IPS DF 4.7 (cell line): ENCODE measurements around the gene UBA52.

Experiments used
- DNase-seq: peaks from one replicate; pipeline ENCODE4 v3.0.0-alpha.2; 2013; ENCODE audit warnings: low spot score; ENCODE audit errors: extremely low read depth

Gene UBA52

DNA sequence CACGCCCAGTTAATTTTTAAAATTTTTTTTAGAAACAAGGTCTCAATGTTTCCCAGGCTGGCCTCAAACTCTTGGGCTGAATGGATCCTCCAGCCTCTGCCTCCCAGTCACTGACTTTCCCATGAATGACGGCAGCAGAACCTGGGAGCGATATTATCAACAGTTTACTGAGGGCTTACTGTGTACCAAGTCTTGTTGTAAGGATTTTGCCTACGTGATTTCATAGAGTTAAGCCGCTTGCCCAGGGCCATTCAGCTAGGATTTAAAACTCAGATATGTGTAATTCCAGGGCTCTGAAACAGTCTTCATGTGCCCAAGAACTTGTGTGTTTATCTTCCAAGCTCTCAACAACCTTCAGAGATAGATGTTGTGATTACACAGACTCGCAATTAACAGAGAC lies 20.0 kb upstream of the UBA52 start:
- no peak for DNase-seq

DNA sequence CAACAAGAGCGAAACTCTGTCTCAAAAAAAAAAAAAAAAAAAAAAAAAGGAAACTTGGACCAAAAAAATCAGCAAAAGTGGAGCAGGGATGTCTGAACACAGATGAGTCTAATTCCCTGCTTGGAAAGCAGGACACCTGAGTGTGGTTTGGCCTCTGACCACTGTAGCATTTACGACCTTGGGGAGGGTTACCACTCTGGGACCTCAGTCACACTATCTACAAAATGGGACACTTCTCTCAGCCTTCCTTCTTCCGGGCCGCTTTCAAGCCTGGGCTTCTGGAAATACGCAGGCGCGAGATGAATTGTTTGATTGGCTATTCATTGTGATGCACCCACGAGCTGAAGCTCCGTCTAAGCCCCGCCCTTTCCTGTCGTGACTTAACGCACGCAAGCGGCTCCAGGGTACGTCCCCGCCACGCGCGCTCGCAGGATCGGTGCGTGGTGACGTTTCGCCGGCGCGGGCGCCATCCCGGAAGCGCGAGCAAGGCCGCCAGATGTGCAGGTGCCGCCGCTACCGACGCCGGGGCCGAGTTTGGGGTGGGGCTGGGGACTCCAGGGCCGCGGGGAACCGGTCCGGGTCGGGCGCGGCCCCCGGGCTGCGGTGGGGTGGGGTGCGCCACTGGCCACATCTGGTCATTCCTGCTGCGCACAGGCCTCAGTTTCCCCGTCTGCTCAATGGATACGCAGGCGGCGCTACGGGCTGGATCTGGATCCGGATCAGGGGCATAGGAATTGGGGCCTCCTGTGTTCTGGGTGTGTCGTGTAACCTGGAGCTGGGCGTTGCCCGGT lies 14.1 kb upstream of the UBA52 start, which contains the start of gene KXD1:
Gene KXD1 (plus strand): TSS at position 460 of the 791 bp plus-strand sequence. CDS start 4,187 bp downstream, outside the sequence.
- peak; percentile 89 for DNase-seq

DNA sequence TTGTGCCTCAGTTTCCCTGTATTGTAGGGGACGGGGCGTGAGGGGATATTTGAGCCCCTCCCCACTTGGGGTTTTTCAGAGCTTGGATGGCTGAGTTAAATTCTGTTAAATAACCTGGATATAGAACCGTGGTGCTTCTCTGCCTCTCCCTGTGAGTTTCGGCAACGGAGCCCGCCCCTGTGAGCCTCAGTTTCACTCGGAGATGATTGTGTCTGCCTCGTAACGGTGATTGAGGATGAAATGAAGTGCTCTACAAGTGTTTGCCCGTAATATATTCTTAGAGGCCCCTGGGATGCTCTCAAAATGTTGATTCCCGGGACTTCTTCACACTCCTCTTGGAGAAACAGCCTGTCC lies 13.5 kb upstream of the UBA52 start:
- DNase-seq = no peak

DNA sequence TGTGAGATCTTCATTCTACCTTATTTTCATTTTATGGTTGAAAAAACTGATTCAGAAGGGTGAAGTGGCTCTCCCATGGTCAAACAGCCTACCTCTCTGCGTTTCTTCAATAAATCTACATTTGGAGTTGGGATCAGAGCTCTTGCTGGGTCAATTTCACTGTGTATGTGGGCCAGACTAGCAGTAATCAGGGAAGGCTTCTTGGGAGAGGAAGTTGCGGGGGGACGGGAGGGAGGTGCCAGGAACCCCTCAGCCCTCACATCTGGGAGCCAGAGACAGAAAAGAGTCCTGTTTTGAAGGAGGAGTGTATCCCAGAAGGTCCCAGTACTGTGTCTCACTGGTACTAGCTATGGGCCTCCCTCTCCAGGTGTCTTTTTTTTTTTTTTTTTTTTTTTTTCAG lies 13.1 kb upstream of the UBA52 start:
- no peak for DNase-seq

DNA sequence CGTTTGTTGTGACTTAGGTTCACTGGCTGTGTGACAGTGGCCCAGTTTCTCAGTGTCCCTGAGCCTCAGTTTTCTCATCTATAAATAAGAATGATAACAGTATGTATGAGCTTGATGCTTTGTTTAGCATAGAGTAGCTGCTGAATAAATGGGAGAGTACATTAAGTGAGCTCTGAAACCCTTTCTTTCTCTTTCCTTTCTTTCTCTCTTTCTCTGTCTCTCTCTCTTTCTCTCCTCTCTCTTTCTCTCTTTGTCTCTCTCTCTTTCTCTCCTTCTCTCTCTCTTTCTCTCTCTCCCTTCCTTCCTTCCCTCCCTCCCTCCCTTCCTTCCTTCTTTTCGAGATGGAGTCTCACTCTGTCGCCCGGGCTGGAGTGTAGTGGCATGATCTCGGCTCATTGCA lies 12.0 kb upstream of the UBA52 start:
- no peak for DNase-seq

DNA sequence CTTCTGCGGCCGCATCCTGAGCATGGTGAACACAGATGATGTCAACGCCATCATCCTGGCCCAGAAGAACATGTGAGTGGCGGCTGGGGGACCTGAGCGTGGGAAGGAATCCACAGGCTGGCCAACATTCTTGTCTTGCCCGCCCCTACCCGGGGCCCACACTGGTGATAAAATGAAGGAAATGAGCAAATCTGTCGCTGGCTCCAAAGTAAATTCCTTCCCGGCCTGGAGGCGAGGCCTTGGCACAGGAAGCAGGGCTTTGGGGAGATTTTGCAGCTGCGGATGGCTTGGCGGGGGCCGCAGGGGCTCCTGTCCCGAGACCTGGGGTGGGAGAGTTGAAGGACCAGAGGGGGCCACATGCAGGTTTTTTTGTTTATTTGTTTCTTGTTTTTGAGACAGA lies 9.6 kb upstream of the UBA52 start:
- DNase-seq = no peak

DNA sequence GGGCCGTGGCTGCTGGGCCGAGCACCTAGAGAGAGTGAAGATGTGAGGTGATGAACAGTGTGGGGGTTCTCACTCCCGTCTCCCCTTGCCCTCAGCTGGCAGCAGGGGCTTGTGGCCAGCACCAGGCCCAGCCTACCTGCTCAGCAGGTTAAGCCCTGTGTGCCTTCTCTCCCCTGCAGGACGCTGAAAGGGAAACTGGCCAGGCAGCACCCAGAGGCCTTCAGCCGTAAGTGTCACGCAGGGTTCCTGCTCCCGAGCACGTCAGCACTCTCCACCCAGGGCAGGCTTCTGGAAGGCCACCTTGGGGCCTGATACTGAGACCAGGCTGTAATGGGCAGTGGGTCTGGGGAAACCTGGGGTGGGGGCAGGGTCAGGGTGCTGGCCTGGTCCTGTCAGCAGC lies 4.7 kb upstream of the UBA52 start:
- DNase-seq = no peak

DNA sequence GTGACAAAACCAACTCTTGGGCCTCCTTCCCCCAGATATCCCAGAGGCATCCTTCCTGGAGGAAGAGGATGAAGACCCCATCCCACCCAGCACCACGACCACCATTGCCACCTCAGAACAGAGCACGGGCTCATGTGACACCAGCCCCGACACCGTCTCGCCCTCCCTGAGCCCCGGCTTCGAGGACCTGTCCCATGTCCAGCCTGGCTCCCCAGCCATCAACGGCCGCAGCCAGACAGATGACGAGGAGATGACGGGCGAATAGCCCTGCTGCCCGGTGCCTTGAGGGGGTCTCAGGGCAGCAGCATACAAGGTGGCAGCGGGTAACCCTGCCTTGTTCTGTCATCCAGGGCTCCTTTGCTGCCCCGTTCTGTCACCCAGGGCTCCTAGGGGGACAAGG lies 3.3 kb upstream of the UBA52 start:
- no peak for DNase-seq

DNA sequence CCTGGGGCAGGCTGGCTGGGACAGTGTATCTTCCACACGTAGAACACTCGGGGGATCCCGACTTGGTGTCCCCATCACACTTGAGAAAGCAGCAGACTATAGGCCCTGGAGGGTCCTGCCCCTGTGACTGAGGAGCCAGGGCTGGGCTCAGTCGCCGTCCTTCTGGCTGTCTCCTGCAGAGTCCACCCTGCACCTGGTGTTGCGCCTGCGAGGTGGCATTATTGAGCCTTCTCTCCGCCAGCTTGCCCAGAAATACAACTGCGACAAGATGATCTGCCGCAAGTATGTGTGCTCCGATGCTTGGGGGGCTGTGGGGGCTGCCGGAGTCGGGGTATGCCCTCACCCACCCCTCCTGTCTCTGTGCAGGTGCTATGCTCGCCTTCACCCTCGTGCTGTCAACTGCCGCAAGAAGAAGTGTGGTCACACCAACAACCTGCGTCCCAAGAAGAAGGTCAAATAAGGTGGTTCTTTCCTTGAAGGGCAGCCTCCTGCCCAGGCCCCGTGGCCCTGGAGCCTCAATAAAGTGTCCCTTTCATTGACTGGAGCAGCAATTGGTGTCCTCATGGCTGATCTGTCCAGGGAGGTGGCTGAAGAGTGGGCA lies 3.1 kb downstream of the UBA52 start:
- DNase-seq = no peak

DNA sequence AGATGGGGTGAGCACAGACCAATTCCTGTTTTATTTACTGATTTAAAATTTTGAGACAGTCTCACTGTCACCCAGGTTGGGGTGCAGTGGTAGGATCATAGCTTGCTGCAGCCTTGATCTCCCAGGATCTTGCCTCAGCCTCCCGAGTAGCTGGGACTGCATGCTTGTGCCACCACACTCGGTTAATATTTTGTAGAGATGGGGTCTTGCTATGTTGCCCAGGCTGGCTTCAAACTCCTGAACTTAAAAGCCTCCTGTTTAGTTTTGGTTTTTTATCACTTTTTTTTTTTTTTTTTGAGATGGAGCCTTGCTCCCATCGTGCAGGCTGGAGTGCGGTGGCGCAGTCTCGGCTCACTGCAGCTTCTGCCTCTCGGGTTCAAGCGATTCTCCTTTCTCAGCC lies 4.7 kb downstream of the UBA52 start:
- no peak for DNase-seq

DNA sequence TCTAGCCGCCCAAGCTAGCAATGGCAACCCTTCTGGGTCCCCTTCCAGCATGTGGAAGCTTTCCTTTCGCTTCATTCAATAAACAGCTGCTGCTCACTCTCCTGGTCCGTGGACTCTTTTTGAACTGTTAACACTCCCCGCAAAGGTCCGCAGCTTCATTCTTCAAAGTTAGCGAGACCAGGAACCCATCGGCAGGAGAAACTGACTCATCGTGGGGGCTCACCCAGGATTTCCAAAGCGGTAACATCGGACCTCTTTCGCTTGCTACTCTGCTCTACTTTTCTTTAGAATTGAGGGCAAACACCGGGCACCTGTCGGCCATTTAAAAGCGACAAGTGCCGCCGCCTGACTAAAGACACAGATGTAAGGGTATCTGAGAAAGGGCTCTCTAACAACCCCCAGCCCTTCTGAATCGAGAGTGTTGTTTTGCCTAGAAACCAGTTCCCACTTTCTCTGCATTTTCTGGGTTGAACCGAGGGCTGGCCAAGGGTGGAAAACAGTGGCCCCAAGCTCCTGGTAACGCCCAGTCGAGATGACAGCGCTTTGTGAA lies 5.8 kb downstream of the UBA52 start:
- no peak for DNase-seq

DNA sequence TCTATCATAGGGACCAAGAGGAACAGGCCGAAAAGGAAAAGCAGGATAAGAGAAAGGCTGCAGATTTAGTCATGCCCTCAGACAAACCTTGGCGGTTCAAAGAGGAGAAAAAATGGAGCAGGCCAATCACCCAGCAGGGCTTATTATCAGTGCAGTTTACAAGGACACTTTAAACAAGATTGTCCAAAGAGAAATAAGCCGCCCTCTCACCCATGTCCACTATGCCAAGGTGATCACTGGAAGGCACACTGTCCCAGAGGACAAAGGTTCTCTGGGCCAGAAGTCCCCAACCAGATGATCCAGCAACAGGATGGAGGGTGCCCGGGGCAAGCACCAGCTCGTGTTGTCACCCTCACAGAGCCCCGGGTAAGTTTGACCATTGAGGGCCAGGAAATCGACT lies 8.7 kb downstream of the UBA52 start:
- no peak for DNase-seq

DNA sequence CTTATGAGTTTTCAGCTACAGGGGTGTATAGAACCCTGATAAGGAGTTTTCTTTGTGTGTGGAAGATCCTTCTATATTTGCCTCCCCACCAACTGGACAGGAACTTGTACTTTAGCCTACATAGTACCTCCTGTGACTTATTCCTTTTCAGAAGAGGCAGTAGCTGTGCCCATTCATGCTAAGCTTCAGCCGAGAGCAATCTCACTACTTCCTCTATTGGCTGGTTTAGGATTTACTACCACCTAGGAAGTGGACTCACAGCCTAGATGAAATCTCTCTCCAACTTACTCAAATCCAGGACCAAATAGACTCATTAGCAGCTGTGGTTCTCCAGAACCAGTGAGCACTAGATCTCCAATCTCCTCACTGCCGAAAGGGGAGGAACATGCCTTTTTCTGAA lies 14.6 kb downstream of the UBA52 start:
- no peak for DNase-seq

DNA sequence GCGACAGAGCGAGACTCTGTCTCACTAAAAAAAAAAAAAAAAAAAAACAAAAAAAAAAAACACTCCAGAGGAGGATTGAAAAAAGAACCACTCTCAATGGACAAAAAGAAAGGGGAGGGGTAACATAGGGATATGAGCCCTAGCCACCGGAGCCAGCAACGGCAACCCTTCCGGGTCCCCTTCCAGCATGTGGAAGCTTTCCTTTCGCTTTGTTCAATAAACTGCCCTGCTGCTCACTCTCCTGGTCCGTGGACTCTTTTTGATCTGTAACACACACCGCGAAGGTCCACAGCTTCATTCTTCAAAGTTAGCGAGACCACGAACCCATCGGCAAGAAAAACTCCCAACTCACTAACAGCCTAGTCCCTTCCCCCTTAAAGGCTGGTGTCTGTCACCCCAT lies 15.9 kb downstream of the UBA52 start:
- no peak for DNase-seq

DNA sequence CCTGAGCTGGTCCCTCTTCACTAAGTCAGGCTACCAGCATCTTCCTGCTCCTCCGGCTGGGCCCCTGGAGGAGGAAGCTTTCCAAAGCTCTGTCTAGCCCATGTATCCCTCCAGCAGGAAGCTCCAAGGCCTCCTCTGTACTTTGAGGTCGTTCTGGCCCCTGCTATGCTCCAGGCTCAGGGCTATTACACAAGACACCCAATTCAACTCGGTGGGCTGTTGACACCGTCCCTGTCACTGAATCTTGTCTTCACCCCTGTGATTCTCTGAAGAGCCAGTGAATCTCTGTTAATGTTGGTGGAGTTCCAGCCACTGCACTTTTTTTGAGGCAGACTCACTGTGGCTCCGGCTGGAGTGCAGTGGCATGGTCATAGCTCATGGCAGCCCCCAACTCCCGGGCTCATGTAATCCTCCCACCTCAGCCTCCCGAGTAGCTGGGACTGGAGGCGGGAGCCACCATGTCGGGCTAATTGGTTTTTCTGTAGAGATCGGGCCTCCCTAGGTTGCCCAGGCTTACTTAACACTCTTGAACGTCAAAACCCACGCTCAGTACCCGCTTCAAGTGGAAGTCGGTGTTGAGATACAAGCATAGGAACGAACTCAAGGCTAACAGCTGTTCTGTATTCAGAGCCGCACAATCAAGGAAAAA lies 16.4 kb downstream of the UBA52 start:
- DNase-seq = no peak

DNA sequence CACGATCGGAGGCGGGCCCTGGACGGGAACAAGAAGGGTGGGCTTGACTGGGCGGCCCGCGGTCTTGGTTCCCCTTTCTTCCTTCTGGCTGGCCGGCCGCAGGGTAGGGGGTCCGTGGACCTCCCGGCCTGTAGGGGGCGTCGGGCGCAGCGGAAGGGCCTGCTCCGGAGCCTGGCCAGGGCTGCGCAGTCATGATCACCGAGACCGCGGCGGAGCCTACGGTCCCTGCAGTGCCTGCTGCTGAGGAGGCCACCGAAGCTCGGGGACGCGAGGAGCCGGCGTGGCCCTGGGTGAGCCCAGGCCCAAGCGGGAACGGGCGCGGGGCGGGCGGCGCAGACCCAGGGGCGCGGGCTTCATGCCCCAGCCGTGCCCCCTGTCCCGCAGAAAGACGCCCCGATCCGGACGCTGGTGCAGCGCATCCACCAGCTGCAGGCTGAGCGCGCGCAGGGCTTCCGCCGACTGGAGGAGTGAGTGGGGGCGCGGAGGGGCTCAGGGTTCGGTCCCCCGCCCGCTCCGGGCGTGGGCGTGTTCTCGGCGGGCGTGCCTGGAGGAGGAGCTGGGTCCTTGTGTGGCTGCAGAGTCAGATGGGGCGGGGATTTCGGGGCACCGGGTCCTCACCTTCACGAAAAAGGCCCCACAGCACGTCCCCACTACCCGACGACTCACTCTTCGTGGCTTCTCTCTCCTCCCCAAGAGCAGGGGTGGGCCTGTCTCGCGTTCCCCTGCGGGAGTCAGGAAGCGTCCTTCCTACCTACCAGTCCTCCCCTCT lies 17.1 kb downstream of the UBA52 start, which contains the start of gene REX1BD:
Gene REX1BD (plus strand): TSS at position 188 of the 769 bp plus-strand sequence. CDS start 4 bp downstream, at position 192.
- DNase-seq = no peak

DNA sequence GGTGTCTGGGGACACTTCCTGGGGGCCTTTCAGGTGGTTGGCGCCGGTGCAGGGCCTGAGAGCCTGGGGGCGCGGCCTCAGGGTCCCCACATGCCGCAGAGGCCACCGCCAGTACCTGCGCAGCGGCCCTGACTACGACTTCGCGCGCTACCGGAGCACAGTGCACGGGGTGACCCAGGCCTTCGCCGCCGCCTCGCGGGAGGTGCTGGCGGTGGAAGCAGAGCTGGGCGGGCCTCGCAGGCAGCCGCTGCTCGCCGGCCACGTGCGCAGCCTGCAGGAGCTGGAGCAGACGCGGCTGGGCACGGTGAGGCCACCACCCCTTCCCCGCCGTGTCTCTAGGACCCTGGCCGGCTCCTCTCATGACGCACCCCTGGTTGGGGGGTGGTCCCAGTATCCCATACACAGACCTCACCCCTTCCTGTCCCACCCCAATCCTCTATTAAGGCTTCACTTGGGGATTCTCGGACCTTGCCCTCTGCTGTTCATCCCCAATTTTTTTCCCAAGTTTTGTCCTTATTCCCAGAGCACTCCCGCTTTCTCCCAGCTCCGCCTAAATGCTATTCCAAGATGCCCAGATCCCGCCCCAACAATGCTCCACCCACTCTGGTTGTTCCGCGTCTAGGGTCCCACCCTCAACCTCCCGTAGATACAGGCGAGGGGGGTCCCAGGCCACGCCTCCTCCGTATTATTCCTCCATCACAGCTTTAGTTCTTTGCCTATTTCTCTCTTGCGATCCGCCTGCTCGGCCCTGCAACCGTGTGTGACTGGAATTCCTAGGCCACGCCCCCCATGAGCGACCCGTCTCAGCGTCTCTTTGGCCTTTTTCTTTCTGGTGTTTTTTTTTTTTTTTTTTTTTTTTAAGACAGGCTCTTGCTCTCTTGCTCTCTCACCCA lies 18.0 kb downstream of the UBA52 start:
- DNase-seq = no peak

DNA sequence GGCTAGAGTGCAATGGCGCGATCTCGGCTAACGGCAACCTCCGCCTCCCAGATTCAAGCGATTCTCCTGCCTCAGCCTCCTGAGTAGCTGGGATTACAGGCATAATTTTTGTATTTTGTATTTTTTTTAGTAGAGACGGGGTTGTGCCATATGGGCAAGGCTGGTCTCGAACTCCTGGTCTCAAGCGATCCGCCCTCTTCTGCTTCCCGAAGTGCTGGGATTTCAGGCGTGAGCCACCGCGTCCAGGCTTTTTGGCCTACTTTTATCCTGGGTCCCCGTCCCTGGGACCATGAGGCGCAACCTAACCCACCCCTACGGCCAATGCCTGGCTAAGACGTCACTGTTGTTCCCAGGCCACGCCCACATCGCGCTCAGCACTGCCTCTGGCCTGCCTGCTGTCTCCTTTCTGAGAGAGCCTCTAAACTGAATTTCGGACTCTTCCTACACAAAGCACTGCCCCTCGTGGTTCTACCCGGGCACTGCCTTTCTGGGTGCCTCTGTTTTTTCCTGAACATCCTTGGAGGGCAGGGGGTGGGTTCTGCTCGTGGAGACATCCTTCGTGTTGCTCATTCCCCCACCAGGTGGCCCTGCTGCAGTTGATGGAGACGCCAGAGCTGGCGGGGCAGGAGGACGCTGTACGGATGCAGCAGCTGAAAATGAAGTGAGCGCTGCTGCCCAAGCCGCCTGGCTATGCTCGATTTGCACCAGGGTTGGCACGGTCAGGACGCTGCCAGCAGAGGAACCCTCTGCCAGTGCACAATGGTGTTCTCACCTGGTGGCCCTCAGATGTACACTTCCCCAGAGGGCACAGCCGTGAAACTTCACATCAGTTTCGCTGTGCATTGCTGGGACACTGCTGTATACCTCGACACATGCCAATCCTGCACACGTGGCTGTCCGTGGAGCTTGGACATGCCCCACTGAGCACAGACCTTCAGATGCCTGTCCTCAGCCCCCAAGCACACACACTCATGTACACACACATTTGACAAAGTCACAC lies 18.9 kb downstream of the UBA52 start:
- peak; percentile 96 for DNase-seq

DNA sequence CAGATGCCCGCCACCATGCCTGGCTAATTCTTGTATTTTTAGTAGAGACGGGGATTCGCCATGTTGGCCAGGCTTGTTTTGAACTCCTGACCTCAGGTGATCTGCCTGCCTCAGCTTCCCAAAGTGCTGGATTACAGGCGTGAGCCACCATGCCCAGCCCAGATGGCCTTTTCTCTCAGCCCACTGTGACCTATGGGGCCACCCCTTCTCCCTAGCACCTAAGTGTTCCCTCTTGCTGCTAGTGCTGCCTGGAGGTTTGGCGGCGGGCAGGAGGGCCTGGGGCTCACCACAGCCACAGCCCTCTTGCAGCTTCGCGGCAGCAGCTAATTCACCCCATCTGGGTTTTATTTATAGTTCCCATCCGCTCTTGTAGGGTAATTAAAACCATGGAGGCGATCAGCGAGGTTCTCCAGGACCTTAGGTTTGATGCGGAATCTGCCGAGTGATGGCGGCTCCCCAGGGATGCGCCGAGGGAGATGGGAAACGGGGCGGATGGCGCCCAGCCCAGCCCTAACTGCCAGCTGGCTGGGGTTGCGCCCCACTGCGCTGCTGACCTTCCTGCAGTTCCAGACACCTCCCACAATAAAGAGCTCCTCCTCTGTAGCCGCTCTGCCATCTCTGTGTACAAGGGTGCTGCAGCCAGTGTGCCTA lies 20.2 kb downstream of the UBA52 start:
- no peak for DNase-seq
